Thoracic aorta (tissue), 2 donors: ENCODE data around the gene CREB3L1. TPM values are rescaled to one million over a fixed set of nuclear protein-coding genes. Genes with fewer than 3 reads are reported as not detected.

Source experiments
- ATAC-seq: fragments of 150-250 bp; one replicate; pipeline ENCODE4 v1.8.0; 2017; ENCODE audit warnings: low read depth; ENCODE audit not compliant: insufficient number of reproducible peaks, low FRiP score
- DNase-seq: peaks from one replicate; pipeline ENCODE4 v3.0.0-alpha.2; 2020; ENCODE audit warnings: low spot score
- H3K27ac ChIP-seq, 2 donors: fragments of 200-600 bp; sonication (generic); 1 replicate in 1 of 2; 2 replicates in 1 of 2; pipeline ENCODE4 v1.5.1; 2016; ENCODE audit warnings: mild to moderate bottlenecking in 2 of 2, moderate library complexity in 2 of 2
- H3K27me3 ChIP-seq: fragments of 200-600 bp; sonication (generic); replicated peaks from 2 replicates; pipeline ENCODE4 v1.6.0; 2016; ENCODE audit warnings: mild to moderate bottlenecking; ENCODE audit not compliant: insufficient read depth
- H3K36me3 ChIP-seq: fragments of 200-600 bp; sonication (generic); one replicate; pipeline ENCODE4 v1.5.1; 2016
- H3K4me1 ChIP-seq, 2 donors: fragments of 200-600 bp; sonication (generic); 1 replicate in 1 of 2; 2 replicates in 1 of 2; pipeline versions ENCODE4 v1.5.1 to v1.6.0; 2016; ENCODE audit warnings: low read depth in 2 of 2, mild to moderate bottlenecking in 1 of 2; ENCODE audit not compliant: control insufficient read depth in 1 of 2
- H3K4me3 ChIP-seq: fragments of 200-600 bp; sonication (generic); 2 replicates; pipeline ENCODE4 v1.5.1; 2016; ENCODE audit warnings: mild to moderate bottlenecking
- H3K9me3 ChIP-seq: fragments of 200-600 bp; sonication (generic); 2 replicates; pipeline ENCODE4 v1.5.1; 2016
- CTCF ChIP-seq: fragments of 200-600 bp; sonication (generic); IDR thresholded peaks from one replicate; pipeline ENCODE4 v1.5.1; 2019; ENCODE audit warnings: antibody characterized with exemption
- total RNA-seq, 2 donors: library from RNA; depleted of rRNA; stranded (reverse); fragments of >200 nt; gene quantifications; one replicate each; pipeline versions ENCODE4 v1.1.0 to v1.2.3, GENCODE V29; 2016

Gene CREB3L1
- total RNA-seq, 2 donors from 2014 or later = 3.0 to 7.6 TPM

- DNase-seq = no peak
- H3K27me3 ChIP-seq = no peaks in the 10 kb centered on the region
- H3K27ac ChIP-seq = no peak overlapping the region
- no peaks in the 10 kb centered on the region for H3K36me3 ChIP-seq
- no peak for TF ChIP-seq CTCF
- H3K9me3 ChIP-seq = no peaks in the 10 kb centered on the region
- H3K4me3 ChIP-seq = no peak overlapping the region
- no peaks in the 10 kb centered on the region for H3K4me1 ChIP-seq
- no peak for ATAC-seq
Observed at GRCh38 chr11:46321757-46322156, 44.3 kb downstream of the CREB3L1 start.

- DNase-seq = no peak
- H3K36me3 ChIP-seq = no peaks in the 10 kb centered on the region
- H3K27me3 ChIP-seq = no peaks in the 10 kb centered on the region
- no peaks in the 10 kb centered on the region for H3K9me3 ChIP-seq
- H3K4me1 ChIP-seq = no peaks in the 10 kb centered on the region
- no peak overlapping the region for H3K4me3 ChIP-seq
- H3K27ac ChIP-seq = no peak overlapping the region
- no peak for TF ChIP-seq CTCF
- ATAC-seq = no peak
Observed at GRCh38 chr11:46322759-46323158, 45.3 kb downstream of the CREB3L1 start.

- Histone ChIP-seq H3K27me3 (peaks cover 8% of the 10 kb centered on the region), H3K4me3 (no peak overlapping the region), H3K4me1 (no peaks in the 10 kb centered on the region), H3K27ac (no peak overlapping the region), H3K9me3 (no peaks in the 10 kb centered on the region), H3K36me3 (no peaks in the 10 kb centered on the region)
- DNase-seq (no peak), ATAC-seq (no peak)
- no peak for TF ChIP-seq CTCF
Observed at GRCh38 chr11:46326813-46327416, 49.5 kb downstream of the CREB3L1 start.

- Histone ChIP-seq H3K36me3 (no peaks in the 10 kb centered on the region), H3K4me1 (peaks cover 6 to 7% of the 10 kb centered on the region in 2 donors), H3K4me3 (no peak overlapping the region), H3K27ac (no peak overlapping the region), H3K9me3 (no peaks in the 10 kb centered on the region), H3K27me3 (peaks cover 14% of the 10 kb centered on the region)
- ATAC-seq (no peak), DNase-seq (no peak)
- TF ChIP-seq CTCF = no peak
Observed at GRCh38 chr11:46327829-46328228, 50.4 kb downstream of the CREB3L1 start.

GRCh38 chr11:46330154-46330553 is 52.7 kb downstream of the CREB3L1 start:
- TF ChIP-seq CTCF = no peak
- Histone ChIP-seq H3K9me3 (no peaks in the 10 kb centered on the region), H3K4me3 (no peak overlapping the region), H3K36me3 (no peaks in the 10 kb centered on the region), H3K27me3 (peaks cover 14% of the 10 kb centered on the region), H3K4me1 (peaks cover 6 to 14% of the 10 kb centered on the region in 2 donors), H3K27ac (no peak overlapping the region)
- ATAC-seq (no peak), DNase-seq (no peak)
